Hepatocyte (in vitro differentiated cells): ENCODE data around the gene MICU1. TPM values are rescaled to one million over a fixed set of nuclear protein-coding genes. Genes with fewer than 3 reads are reported as not detected.

ENCODE experiments used
- DNase-seq: peaks from one replicate; pipeline ENCODE4 v3.0.0-alpha.2; 2016; ENCODE audit warnings: low spot score
- H2AFZ ChIP-seq: fragments of 200-600 bp; sonication (generic); 2 replicates; pipeline ENCODE4 v1.6.0; 2016; ENCODE audit warnings: antibody characterized with exemption, mild to moderate bottlenecking
- H3K27ac ChIP-seq: fragments of 200-600 bp; sonication (generic); 2 replicates; pipeline ENCODE4 v1.5.1; 2016; ENCODE audit warnings: mild to moderate bottlenecking
- H3K27me3 ChIP-seq: fragments of 200-600 bp; sonication (generic); 2 replicates; pipeline ENCODE4 v1.6.1; 2016
- H3K36me3 ChIP-seq: fragments of 200-600 bp; sonication (generic); replicated peaks from 2 replicates; pipeline ENCODE4 v1.5.1; 2016; ENCODE audit warnings: low read depth; ENCODE audit not compliant: insufficient read depth
- H3K4me1 ChIP-seq: fragments of 200-600 bp; sonication (generic); 2 replicates; pipeline ENCODE4 v1.5.1; 2016; ENCODE audit warnings: mild to moderate bottlenecking, moderate library complexity; ENCODE audit not compliant: insufficient read depth
- H3K4me2 ChIP-seq: fragments of 200-600 bp; sonication (generic); 2 replicates; pipeline ENCODE4 v1.6.0; 2016
- H3K4me3 ChIP-seq: fragments of 200-600 bp; sonication (generic); 2 replicates; pipeline ENCODE4 v1.5.1; 2016; ENCODE audit warnings: mild to moderate bottlenecking
- H3K79me2 ChIP-seq: fragments of 200-600 bp; sonication (generic); 2 replicates; pipeline ENCODE4 v1.6.0; 2017; ENCODE audit warnings: mild to moderate bottlenecking
- H3K9me2 ChIP-seq: fragments of 200-600 bp; sonication (generic); replicated peaks from 2 replicates; pipeline ENCODE4 v1.6.0; 2017; ENCODE audit warnings: mild to moderate bottlenecking; ENCODE audit not compliant: insufficient read depth
- H3K9me3 ChIP-seq: fragments of 200-600 bp; sonication (generic); 2 replicates; pipeline ENCODE4 v1.5.1; 2016; ENCODE audit warnings: low read depth, mild to moderate bottlenecking
- H4K20me1 ChIP-seq: fragments of 200-600 bp; sonication (generic); 2 replicates; pipeline ENCODE4 v1.6.0; 2016; ENCODE audit warnings: mild to moderate bottlenecking; ENCODE audit not compliant: insufficient read depth, poor library complexity, severe bottlenecking
- CTCF ChIP-seq: fragments of 200-600 bp; sonication (generic); IDR thresholded peaks from 2 replicates; pipeline ENCODE4 v1.5.1; 2016; ENCODE audit warnings: antibody characterized with exemption, mild to moderate bottlenecking; ENCODE audit not compliant: poor library complexity
- EZH2 ChIP-seq: fragments of 200-600 bp; sonication (generic); IDR thresholded peaks from 2 replicates; pipeline ENCODE4 v1.6.1; 2016; ENCODE audit warnings: antibody characterized with exemption, mild to moderate bottlenecking, borderline replicate concordance
- EZH2phosphoT487 ChIP-seq: fragments of 200-600 bp; sonication (generic); IDR thresholded peaks from one replicate; pipeline ENCODE4 v1.6.1; 2018; ENCODE audit warnings: antibody characterized with exemption, mild to moderate bottlenecking, low read depth, moderate library complexity; ENCODE audit not compliant: unreplicated experiment, severe bottlenecking
- WGBS: methylation state at CpG from one replicate; pipeline ENCODE4 v1.1.6; 2016; ENCODE audit warnings: low lambda C conversion rate; ENCODE audit errors: missing lambda C conversion rate; 5-methylcytosine and 5-hydroxymethylcytosine counted together
- polyA plus RNA-seq: library from polyadenylated mRNA; unstranded; fragments of >200 nt; fragmentation: Nextera tagmentation; extraction: Ambion mirVana; gene quantifications from 2 replicates; pipeline ENCODE4 v1.2.1, GENCODE V29; 2016
- total RNA-seq: library from RNA; depleted of rRNA; stranded (reverse); fragments of >200 nt; gene quantifications from 2 replicates; pipeline ENCODE4 v1.2.3, GENCODE V29; 2014

The MICU1 gene
- total and polyA plus RNA-seq, 2 experiments from 2014 or later: 34.0 to 60.1 TPM

GRCh38 chr10:72541337-72541736 lies 84.5 kb downstream of the MICU1 start:
- Histone ChIP-seq H3K79me2 (peaks cover 3% of the 10 kb centered on the region), H3K27ac (no peak overlapping the region), H3K9me2 (no peaks in the 10 kb centered on the region), H3K9me3 (no peaks in the 10 kb centered on the region), H3K36me3 (peaks cover 4% of the 10 kb centered on the region), H3K4me2 (no peak overlapping the region), H2AFZ (no peak overlapping the region), H3K4me1 (no peaks in the 10 kb centered on the region), H4K20me1 (no peaks in the 10 kb centered on the region), H3K4me3 (no peak overlapping the region), H3K27me3 (no peaks in the 10 kb centered on the region)
- no peak for DNase-seq
- TF ChIP-seq CTCF (no peak), EZH2phosphoT487 (no peak), EZH2 (no peak)

GRCh38 chr10:72540193-72540807 lies 85.6 kb downstream of the MICU1 start:
- peaks cover 3% of the 10 kb centered on the region for H3K79me2 ChIP-seq
- WGBS: 100% methylated on average over 2 of the region's 2 CpGs

GRCh38 chr10:72539137-72539536 lies 86.7 kb downstream of the MICU1 start:
- Histone ChIP-seq H3K4me3 (no peak overlapping the region), H3K27me3 (no peaks in the 10 kb centered on the region), H3K9me2 (no peaks in the 10 kb centered on the region), H3K4me1 (no peaks in the 10 kb centered on the region), H4K20me1 (no peaks in the 10 kb centered on the region), H2AFZ (no peak overlapping the region), H3K4me2 (no peak overlapping the region), H3K9me3 (no peaks in the 10 kb centered on the region), H3K36me3 (peaks cover 4% of the 10 kb centered on the region), H3K79me2 (peaks cover 3% of the 10 kb centered on the region), H3K27ac (no peak overlapping the region)
- WGBS: 87% methylated on average over 1 of the region's 1 CpG
- no peak for DNase-seq
- no peak for TF ChIP-seq EZH2
- no peak for TF ChIP-seq CTCF
- TF ChIP-seq EZH2phosphoT487: no peak

More at GRCh38 chr10:72540193-72540807, 85.6 kb downstream of the MICU1 start:
- H3K4me3 ChIP-seq: no peak overlapping the region
- H3K4me1 ChIP-seq: no peaks in the 10 kb centered on the region
- H2AFZ ChIP-seq: no peak overlapping the region
- H3K9me2 ChIP-seq: no peaks in the 10 kb centered on the region
- DNase-seq: no peak
- peaks cover 4% of the 10 kb centered on the region for H3K36me3 ChIP-seq
- H3K9me3 ChIP-seq: no peaks in the 10 kb centered on the region
- no peak overlapping the region for H3K27ac ChIP-seq
- H3K27me3 ChIP-seq: no peaks in the 10 kb centered on the region
- TF ChIP-seq EZH2phosphoT487 (no peak), EZH2 (no peak), CTCF (no peak)
- H3K4me2 ChIP-seq: no peak overlapping the region
- no peaks in the 10 kb centered on the region for H4K20me1 ChIP-seq
